Measurements from ENCODE around the gene LARGE1. TPM values are rescaled to one million over a fixed set of nuclear protein-coding genes. Genes with fewer than 3 reads are reported as not detected.

LARGE1 gene
- total RNA-seq, 2 donors from 2014 or later, result 1.1 to 1.5 TPM

DNA sequence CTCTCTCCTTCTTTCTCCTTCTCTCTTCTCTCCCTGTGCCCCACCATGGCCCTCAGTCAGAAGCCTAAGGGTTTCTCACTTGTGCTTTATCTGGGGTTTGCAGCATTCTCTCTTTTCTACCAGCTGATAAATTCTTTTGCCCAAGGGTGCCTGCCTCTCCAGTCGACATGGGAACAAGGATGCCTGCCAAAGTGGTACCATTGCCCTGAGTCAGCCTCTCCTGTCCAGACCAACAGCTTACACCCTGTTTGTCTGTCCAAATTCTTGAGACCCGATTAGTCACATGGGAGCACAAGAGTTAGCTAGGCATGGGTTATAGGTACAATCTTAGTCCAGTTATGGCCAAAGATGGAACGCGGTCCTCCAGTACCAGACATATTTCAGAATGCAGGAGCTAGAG lies 242.7 kb downstream of the LARGE1 start:
- DNase-seq (ENCODE audit: low spot score in 2 of 2) (no peak), ATAC-seq (no peak)
- Mint-ChIP-seq H3K27ac (no peak overlapping the region), H3K9me3 (peaks cover 14 to 18% of the 10 kb centered on the region in 2 donors), H3K36me3 (peaks cover 7 to 8% of the 10 kb centered on the region in 2 donors)

DNA sequence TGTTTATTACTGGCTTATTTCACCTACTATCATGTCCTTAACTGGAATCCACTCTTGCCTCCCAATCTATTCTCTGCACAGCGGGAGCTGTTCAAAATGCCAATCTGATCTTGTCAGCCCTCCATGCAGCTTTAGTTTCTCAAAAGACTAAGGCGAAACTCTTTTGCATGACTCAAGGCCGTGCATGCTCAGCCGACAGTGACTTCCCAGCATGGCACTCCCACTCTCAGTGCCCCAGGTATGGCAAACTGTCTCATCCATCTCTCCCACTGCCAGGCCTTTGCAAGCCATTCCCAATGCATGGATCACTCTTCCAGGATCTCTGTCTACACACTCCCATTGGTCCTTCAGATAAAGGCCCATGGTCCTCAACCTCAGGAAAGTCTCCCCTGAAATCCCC lies 245.9 kb downstream of the LARGE1 start:
- peaks cover 12 to 14% of the 10 kb centered on the region in 2 donors for H3K9me3 Mint-ChIP-seq

DNA sequence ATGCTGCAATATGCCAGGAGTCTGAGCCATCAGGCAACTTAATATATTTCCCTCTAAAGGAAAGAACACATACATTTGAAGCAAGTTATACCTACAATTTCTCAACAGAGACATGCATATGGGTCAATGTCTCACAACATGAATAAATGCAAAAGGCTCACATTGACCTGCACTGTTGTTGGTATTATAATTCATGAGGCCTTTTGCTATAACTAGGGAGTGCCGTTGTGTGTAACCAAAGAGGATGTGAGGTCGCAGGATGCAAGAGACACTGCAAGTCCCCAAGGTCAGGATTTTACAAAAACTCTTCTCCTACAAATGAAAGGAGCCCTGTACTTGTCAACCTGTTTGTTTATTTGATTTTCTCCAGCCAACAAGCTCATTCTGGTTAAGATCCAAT lies 250.5 kb downstream of the LARGE1 start:
- ATAC-seq (no peak), DNase-seq (ENCODE audit: low spot score in 2 of 2) (no peak)
- Mint-ChIP-seq H3K9me3 (peaks cover 12 to 15% of the 10 kb centered on the region in 2 donors), H3K27ac (no peak overlapping the region), H3K36me3 (peaks cover 7 to 8% of the 10 kb centered on the region in 2 donors)

More for the DNA sequence above, 245.9 kb downstream of the LARGE1 start:
- Mint-ChIP-seq H3K36me3 (peaks cover 7 to 8% of the 10 kb centered on the region in 2 donors), H3K27ac (no peak overlapping the region)
- ATAC-seq, result no peak
- DNase-seq (ENCODE audit: low spot score in 2 of 2), result no peak

DNA sequence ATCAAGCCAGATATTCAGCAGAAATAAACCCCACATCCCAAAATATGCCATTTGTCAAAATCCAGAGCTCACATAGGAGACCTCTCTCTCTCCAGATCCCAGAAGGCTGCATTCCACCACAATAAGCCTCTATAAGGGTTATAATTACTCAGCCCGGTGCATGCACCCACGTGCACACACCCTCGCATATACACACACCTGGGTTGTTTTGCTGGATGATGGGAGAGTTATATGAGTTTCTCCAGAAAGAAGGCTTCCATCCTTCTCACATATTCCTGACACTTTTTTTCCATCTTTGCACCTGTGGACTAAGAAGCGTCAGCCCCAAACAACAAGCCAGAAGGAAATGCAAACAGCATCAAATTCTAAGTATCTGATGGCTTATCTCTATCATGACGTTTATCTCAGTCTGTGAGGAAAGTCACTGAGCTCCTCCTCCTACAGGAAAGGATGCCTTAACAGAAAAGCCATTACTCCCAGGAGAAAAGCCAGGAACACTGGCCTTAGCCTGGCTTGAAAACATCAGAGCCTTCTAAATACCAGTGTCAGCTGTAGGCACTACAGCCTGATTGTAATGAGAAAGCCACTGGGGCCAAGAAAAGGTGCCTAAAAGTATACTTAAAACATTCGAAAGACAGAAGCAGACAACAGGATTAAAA lies 253.2 kb downstream of the LARGE1 start:
- Mint-ChIP-seq H3K9me3 (peaks cover 6 to 10% of the 10 kb centered on the region in 2 donors), H3K36me3 (no peaks in the 10 kb centered on the region), H3K27ac (no peak overlapping the region)
- no peak for DNase-seq (ENCODE audit: low spot score in 2 of 2)
- ATAC-seq, result no peak

DNA sequence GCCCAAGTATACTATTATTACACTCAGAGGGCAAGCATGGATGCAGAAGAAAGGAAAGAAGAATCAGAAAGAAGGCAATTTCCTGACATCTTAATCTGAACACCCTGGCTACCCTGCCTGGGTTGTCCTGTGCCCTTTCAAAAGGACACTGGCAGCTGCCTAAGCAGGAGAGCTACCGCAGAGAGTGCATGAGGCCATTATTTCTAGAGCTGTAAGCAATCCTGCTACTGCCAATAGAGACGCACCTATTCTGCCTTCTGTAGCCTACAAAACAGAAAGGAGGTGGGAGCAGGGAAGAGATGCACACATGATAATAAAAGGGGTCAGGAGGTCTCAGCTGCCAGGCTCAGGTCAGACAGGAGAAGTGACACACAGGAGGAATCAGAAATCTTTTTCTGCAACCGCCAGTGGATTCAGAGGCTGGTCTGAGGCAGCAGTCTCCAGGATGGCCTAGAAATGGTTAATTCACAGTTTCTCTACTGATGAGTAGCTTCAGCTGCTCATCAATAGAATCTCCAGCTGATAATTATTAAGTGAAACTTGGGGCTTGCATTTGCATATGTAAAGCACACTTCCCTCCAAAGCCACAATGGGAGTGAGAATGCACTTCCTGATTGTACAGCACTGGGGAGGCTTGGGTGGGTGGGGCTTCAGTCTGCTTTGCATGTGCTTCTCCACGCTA lies 253.9 kb downstream of the LARGE1 start:
- no peak overlapping the region for H3K27ac Mint-ChIP-seq
- H3K36me3 Mint-ChIP-seq, result no peaks in the 10 kb centered on the region
- H3K9me3 Mint-ChIP-seq, result peaks cover 6 to 10% of the 10 kb centered on the region in 2 donors
- DNase-seq (ENCODE audit: low spot score in 2 of 2) (no peak), ATAC-seq (no peak)

DNA sequence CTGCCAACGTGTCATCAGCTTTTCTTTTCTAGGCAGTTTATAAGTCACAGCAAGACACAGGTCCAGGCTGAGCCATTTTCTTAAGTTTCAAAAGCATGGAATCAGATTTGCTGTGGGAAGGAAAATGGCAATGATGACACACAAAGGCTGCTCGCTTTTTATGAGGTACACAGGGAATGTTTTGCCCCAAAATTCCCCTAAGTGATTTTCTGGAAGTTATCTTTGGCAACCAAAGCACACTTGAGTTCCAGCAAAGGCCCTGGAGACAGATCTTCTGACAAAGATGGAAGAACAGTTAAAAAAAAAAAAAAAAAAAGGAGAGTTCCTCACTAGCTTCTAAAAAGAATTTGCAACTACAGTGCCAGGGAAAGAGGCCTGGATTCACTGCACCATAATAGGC lies 260.8 kb downstream of the LARGE1 start:
- H3K36me3 Mint-ChIP-seq, result peaks cover 0 to 16% of the 10 kb centered on the region in 2 donors

DNA sequence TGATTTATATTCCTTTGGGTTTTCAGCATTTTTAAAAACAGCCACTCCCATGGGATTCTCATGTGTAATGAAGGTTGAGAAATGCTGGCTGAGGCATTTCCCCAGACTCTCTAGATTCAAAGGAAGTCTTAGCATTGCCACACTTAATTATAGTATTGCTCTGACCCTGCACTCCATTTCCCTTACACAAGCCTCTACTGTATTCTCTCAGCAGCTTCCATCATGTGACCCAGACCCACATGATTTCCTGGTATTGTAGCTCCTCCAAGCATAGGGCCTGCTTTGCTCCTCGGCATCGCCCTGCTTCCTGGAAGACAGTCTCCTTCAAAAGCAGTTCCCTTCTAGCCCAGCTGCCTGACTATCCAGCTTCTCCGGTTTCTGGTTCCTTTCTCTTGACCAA lies 261.5 kb downstream of the LARGE1 start:
- ATAC-seq (no peak), DNase-seq (ENCODE audit: low spot score in 2 of 2) (no peak)
- Mint-ChIP-seq H3K9me3 (peaks cover 31 to 33% of the 10 kb centered on the region in 2 donors), H3K36me3 (peaks cover 0 to 19% of the 10 kb centered on the region in 2 donors), H3K27ac (no peak overlapping the region)

More for the DNA sequence above, 260.8 kb downstream of the LARGE1 start:
- DNase-seq (ENCODE audit: low spot score in 2 of 2) (no peak), ATAC-seq (no peak)
- H3K27ac Mint-ChIP-seq, result no peak overlapping the region
- H3K9me3 Mint-ChIP-seq, result peaks cover 36 to 37% of the 10 kb centered on the region in 2 donors

DNA sequence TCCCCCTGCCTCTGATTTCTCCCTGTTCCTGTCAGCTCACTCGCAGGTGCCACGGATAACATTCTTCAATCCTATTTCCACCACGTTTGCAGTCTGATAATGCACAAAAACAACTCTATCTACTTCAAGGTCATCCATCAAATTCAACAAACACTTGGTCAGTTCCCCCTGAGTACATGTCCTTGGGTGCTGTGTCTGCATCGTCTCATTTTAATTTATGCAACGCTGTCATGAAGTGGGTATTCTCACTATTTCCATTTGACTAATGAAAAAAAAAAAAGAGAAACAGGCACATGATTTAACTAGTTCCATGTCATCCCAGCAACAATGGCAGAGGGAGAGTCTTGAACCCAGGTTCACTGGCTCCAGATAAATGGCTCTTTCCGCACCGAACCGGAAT lies 262.6 kb downstream of the LARGE1 start:
- Mint-ChIP-seq H3K36me3 (peaks cover 0 to 19% of the 10 kb centered on the region in 2 donors), H3K9me3 (peaks cover 34 to 36% of the 10 kb centered on the region in 2 donors), H3K27ac (no peak overlapping the region)
- ATAC-seq (no peak), DNase-seq (ENCODE audit: low spot score in 2 of 2) (no peak)

DNA sequence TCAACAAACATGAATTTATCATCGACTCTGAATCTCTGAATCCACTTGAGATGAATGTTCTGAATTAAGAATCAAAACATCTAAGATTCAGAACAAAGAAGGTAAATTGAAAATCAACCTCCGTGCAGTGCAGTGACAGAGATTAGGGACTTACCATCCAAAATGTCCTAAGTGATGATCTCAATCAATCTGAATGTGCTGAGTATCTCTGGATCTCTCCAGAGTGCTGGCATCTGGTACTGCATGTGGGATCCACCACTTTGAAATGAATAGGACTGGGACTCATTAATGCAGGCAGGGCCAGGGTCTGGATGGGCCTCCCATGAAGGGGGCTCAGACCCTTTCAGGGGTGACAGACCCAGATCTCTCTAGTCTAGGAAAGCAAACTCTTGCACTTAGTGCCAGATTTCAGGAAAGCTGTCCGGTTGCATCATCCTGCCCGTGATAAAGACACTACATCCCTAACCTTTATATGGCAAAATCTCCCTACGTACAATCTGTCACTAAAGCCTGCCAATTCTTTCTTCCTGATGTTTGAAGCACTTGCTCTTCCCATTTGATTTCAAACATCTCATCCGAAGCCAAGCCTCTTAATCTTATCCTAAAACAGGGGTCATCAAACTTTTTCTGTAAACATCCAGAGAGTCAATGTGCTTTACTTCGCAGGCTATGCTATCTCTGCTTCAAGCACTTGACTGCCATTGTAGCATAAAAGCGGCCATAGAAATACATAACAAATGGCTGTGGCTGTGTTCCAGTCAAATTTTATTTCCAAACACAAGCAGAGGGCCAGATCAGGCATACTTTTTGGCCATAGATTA lies 263.3 kb downstream of the LARGE1 start:
- no peak for DNase-seq (ENCODE audit: low spot score in 2 of 2)
- ATAC-seq, result no peak

DNA sequence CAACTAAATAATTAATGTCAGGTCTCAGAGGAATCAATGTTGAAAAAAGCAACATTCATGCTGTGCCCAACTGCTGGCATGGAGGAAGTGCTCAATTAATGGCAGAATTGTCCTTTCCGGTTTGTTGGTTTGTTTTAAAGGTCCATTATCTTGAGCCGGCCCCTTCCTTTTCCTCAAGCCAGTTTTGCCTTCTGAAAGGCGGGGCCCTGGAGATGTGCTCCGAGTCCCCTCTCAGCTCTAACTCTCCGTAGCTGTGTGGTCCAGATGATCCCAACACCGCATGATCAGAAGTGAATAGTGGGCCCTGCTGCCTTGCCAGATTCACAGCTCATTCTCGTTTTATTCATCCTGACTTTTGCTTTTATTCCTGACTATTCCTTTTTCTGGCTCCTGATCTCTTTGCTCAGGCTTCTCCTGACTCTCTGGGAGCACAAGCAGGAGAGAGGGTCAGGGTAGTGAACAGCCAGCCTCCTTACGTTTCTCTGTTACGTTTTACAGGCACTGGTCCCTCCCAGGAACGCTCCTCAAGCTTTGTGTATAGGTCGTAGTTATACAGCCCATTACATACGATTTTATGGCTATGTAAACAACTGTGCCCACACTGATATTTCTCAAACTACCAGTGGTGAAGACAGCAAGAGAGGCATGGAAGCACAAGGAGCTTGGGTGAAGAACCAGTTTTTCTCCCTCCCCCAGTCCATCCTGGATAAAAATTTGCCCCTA lies 265.9 kb downstream of the LARGE1 start:
- peaks cover 36 to 42% of the 10 kb centered on the region in 2 donors for H3K9me3 Mint-ChIP-seq

More for the DNA sequence above, 263.3 kb downstream of the LARGE1 start:
- Mint-ChIP-seq H3K36me3 (peaks cover 0 to 19% of the 10 kb centered on the region in 2 donors), H3K9me3 (peaks cover 36 to 37% of the 10 kb centered on the region in 2 donors), H3K27ac (no peak overlapping the region)

DNA sequence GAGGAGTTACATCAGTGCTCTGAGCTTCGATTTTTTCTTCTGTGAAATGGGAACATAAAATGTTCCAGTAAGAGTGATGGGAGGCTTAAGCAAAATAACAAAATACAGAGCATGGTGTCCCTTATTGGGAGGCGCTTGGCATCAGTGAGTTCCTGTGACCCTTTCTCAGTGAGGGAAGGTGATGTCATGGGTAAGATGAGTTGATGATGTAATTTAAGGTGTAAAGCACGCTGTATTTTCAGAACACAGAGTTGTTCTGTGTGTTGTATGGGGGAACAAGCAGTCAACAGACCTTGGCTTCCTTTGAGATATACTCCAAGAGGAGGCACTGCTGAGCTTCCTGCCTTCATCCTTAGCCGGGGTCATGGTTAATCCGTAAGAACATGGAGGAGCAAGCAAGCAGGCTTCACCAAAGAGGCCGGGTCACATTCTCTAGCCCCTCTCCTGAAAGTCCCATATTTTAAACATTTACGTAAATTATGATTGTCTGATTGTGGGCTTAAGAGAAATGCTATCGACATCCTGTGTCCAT lies 266.7 kb downstream of the LARGE1 start:
- Mint-ChIP-seq H3K36me3 (peaks cover 0 to 28% of the 10 kb centered on the region in 2 donors), H3K27ac (no peak overlapping the region), H3K9me3 (peaks cover 35 to 46% of the 10 kb centered on the region in 2 donors)
- DNase-seq (ENCODE audit: low spot score in 2 of 2), result no peak
- no peak for ATAC-seq

More for the DNA sequence above, 265.9 kb downstream of the LARGE1 start:
- ATAC-seq (no peak), DNase-seq (ENCODE audit: low spot score in 2 of 2) (no peak)
- no peak overlapping the region for H3K27ac Mint-ChIP-seq
- H3K36me3 Mint-ChIP-seq, result peaks cover 0 to 28% of the 10 kb centered on the region in 2 donors

DNA sequence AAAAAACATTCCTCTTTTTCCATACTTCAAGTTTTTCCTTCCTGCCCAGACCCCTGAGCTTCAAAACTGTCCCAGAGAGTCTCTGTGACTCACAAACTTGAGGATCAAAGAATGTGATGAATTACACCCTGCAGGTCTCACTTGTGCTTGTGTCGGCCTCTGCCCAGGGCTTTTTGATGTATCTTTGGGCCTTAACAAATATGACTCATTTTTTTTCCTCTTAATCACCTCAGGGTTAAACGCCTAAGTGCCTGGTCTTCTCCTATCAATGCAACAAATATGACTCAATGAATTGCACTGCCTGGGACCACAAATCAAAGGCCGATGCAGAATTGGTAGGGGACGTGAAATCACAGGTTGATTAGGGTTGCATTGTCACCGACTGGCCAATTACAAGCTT lies 267.7 kb downstream of the LARGE1 start:
- H3K27ac Mint-ChIP-seq, result no peak overlapping the region
- peaks cover 0 to 30% of the 10 kb centered on the region in 2 donors for H3K36me3 Mint-ChIP-seq
- ATAC-seq (no peak), DNase-seq (ENCODE audit: low spot score in 2 of 2) (no peak)
- H3K9me3 Mint-ChIP-seq, result peaks cover 31 to 47% of the 10 kb centered on the region in 2 donors

DNA sequence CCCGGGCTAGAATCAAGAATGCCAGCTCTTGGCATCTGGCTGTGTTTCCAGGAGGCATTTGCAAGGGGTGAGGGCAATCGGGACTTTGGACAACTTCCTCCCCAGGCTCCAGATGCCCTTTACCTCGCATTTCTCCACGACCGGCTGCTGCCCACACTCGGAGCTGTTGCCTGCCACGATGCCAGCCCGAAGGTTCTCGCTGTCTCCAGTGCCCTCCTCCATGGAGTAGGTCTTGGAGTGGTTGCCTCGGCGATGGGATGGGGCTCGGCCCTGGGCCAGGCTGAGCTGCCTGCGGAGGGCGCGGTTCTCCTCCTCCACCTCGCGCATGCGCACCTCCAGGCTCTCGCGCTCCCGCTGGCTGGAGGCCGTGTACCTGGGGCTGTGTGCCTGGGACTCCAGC lies 270.0 kb downstream of the LARGE1 start:
- ATAC-seq (no peak), DNase-seq (ENCODE audit: low spot score in 2 of 2) (no peak)
- Mint-ChIP-seq H3K9me3 (peaks cover 10 to 33% of the 10 kb centered on the region in 2 donors), H3K36me3 (peaks cover 0 to 30% of the 10 kb centered on the region in 2 donors), H3K27ac (no peak overlapping the region)

DNA sequence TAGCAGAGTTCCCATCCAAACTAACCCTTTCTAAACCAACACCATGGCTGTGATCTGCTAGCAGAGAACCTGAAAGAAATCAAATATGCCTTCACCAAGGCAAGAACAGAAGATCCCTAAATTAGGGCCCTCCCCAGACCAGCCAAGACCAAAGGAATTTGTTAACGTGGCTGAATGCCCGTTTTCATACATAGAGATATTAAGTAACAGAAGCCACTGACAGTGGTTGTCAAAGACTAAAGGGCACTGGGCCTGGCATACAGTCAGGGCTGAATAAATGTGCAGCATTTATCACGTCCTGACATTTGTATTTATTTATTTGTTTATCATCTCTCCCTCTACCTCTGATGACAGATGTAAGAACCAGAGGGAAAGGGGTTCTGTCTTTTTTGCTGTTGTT lies 271.8 kb downstream of the LARGE1 start:
- Mint-ChIP-seq H3K36me3 (peaks cover 6 to 20% of the 10 kb centered on the region in 2 donors), H3K9me3 (peaks cover 16 to 31% of the 10 kb centered on the region in 2 donors), H3K27ac (no peak overlapping the region)
- ATAC-seq (no peak), DNase-seq (ENCODE audit: low spot score in 2 of 2) (no peak)

DNA sequence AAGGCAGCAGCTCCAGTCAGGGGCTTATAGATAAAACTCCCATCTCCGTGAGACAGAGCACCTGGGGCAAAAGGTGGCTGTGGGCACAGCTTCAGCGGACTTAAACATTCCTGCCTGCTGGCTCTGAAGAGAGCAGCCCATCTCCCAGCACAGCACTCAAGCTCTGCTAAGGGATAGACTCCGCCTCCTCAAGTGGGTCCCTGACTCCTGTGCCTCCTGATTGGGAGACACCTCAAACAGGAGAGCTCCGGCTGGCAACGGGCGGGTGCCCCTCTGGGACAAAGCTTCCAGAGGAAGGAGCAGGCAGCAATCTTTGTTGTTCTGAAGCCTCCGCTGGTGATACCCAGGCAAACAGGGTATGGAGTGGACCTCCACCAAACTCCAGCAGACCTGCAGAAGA lies 279.4 kb downstream of the LARGE1 start:
- no peak for ATAC-seq
- peaks cover 28 to 36% of the 10 kb centered on the region in 2 donors for H3K9me3 Mint-ChIP-seq
- H3K36me3 Mint-ChIP-seq, result peaks cover 18 to 20% of the 10 kb centered on the region in 2 donors
- no peak overlapping the region for H3K27ac Mint-ChIP-seq
- no peak for DNase-seq (ENCODE audit: low spot score in 2 of 2)

DNA sequence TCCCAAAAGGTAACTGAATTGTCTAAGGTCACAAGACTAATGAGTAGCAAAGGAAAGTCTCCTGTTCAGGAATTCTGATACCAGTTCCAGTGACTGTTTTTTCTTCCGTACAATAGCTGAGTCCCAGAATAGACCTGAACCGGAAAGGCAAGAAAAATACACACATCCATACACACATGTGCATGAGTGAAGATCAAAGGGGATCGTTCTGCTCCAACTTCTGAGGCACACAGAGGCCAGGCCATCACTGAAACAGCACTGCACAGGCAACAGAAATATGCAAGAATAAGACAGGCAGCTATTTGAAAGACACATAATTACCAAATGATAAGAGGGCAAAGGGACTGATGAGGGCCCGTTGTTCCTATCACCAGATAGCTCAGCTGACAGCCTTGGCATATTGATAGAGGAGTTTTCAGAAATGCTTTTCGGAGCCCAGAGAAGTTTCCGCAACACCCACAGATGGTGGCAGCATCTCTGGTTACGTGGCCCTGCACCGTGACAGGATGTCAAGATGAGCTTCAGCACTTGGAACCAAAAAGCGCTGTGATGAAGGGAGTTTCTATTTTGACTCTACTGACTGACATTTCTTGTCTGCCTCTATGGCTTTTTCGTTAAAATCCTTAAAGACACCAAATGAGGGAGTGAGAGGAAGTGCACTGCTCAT lies 280.6 kb downstream of the LARGE1 start:
- H3K9me3 Mint-ChIP-seq, result peaks cover 28 to 33% of the 10 kb centered on the region in 2 donors
- ATAC-seq (no peak), DNase-seq (ENCODE audit: low spot score in 2 of 2) (no peak)
- H3K27ac Mint-ChIP-seq, result no peak overlapping the region
- H3K36me3 Mint-ChIP-seq, result peaks cover 17 to 18% of the 10 kb centered on the region in 2 donors
